Measurements from ENCODE around the gene USP27X.

GRCh38 chrX:49850028-49850427 lies 29.3 kb upstream of the USP27X start:
- TF ChIP-seq, protein P1, sequence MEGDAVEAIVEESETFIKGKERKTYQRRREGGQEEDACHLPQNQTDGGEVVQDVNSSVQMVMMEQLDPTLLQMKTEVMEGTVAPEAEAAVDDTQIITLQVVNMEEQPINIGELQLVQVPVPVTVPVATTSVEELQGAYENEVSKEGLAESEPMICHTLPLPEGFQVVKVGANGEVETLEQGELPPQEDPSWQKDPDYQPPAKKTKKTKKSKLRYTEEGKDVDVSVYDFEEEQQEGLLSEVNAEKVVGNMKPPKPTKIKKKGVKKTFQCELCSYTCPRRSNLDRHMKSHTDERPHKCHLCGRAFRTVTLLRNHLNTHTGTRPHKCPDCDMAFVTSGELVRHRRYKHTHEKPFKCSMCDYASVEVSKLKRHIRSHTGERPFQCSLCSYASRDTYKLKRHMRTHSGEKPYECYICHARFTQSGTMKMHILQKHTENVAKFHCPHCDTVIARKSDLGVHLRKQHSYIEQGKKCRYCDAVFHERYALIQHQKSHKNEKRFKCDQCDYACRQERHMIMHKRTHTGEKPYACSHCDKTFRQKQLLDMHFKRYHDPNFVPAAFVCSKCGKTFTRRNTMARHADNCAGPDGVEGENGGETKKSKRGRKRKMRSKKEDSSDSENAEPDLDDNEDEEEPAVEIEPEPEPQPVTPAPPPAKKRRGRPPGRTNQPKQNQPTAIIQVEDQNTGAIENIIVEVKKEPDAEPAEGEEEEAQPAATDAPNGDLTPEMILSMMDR (IDR thresholded peaks at IDR 0.05): no peak
- no peak for TF ChIP-seq EP300 (IDR thresholded peaks at IDR 0.05)
- no peak for TF ChIP-seq POLR2A (IDR thresholded peaks at IDR 0.05)
